ENCODE results near the gene FRZB.
"Not testable (repeated sequence)": the region's sequence is repeated elsewhere in the genome, so short reads cannot be mapped to it uniquely, and the experiment has no call there.

The FRZB gene

GRCh38 chr2:182866461-182867406 is at the start of gene FRZB:
FRZB (minus strand) TSS chr2:182866637; CDS start chr2:182866552, 85 bp downstream.
- DNase-seq (ENCODE audit: low spot score): peak; percentile 22

- DNase-seq (ENCODE audit: low spot score): peak; percentile 52
These were observed 49.2 kb upstream of the FRZB start for GRCh38 chr2:182915369-182916326.

GRCh38 chr2:182914852-182915251 is 48.4 kb upstream of the FRZB start:
- no peak for DNase-seq (ENCODE audit: low spot score)

GRCh38 chr2:182913064-182913463 is 46.6 kb upstream of the FRZB start:
- no peak for DNase-seq (ENCODE audit: low spot score)

GRCh38 chr2:182912518-182912915 is 46.1 kb upstream of the FRZB start:
- no peak for DNase-seq (ENCODE audit: low spot score)

- no peak for DNase-seq (ENCODE audit: low spot score)
These were observed 45.5 kb upstream of the FRZB start for GRCh38 chr2:182911813-182912517.

GRCh38 chr2:182910965-182911364 is 44.5 kb upstream of the FRZB start:
- DNase-seq (ENCODE audit: low spot score): no peak

- DNase-seq (ENCODE audit: low spot score): no peak
These were observed 40.8 kb upstream of the FRZB start for GRCh38 chr2:182907081-182907830.

GRCh38 chr2:182906454-182906853 is 40.0 kb upstream of the FRZB start:
- DNase-seq (ENCODE audit: low spot score): no peak

- no peak for DNase-seq (ENCODE audit: low spot score)
These were observed 38.4 kb upstream of the FRZB start for GRCh38 chr2:182904844-182905243.

- DNase-seq (ENCODE audit: low spot score): no peak
These were observed 37.1 kb upstream of the FRZB start for GRCh38 chr2:182903566-182903965.

GRCh38 chr2:182901748-182902147 is 35.3 kb upstream of the FRZB start:
- no peak for DNase-seq (ENCODE audit: low spot score)

GRCh38 chr2:182898718-182899117 is 32.3 kb upstream of the FRZB start:
- DNase-seq (ENCODE audit: low spot score): no peak

- DNase-seq (ENCODE audit: low spot score): no peak
These were observed 30.7 kb upstream of the FRZB start for GRCh38 chr2:182897137-182897536.

GRCh38 chr2:182895798-182896197 is 29.4 kb upstream of the FRZB start:
- no peak for DNase-seq (ENCODE audit: low spot score)

GRCh38 chr2:182895169-182895568 is 28.7 kb upstream of the FRZB start:
- DNase-seq (ENCODE audit: low spot score): no peak

- DNase-seq (ENCODE audit: low spot score): no peak
These were observed 27.7 kb upstream of the FRZB start for GRCh38 chr2:182894174-182894573.

- DNase-seq (ENCODE audit: low spot score): no peak
These were observed 27.2 kb upstream of the FRZB start for GRCh38 chr2:182893666-182894065.

GRCh38 chr2:182893035-182893434 is 26.6 kb upstream of the FRZB start:
- not testable (repeated sequence) for DNase-seq (ENCODE audit: low spot score)

- no peak for DNase-seq (ENCODE audit: low spot score)
These were observed 25.2 kb upstream of the FRZB start for GRCh38 chr2:182891611-182892010.

GRCh38 chr2:182890773-182891378 is 24.4 kb upstream of the FRZB start:
- DNase-seq (ENCODE audit: low spot score): no peak
